ENCODE measurements around the gene KHSRP. TPM values are rescaled to one million over a fixed set of nuclear protein-coding genes. Genes with fewer than 3 reads are reported as not detected.
A peak's percentile ranks its signal among the peaks of the same experiment; 100 is the strongest.

Gene KHSRP
- total RNA-seq, 4 donors from 2014 or later: 91.2 to 162 (median 118) TPM

GRCh38 chr19:6375411-6376010, 49.1 kb downstream of the KHSRP start, which contains the start of gene PSPN:
TSS of gene PSPN (minus strand) at chr19:6375933. CDS start at chr19:6375849, 84 bp downstream.
- TF ChIP-seq, protein P1, sequence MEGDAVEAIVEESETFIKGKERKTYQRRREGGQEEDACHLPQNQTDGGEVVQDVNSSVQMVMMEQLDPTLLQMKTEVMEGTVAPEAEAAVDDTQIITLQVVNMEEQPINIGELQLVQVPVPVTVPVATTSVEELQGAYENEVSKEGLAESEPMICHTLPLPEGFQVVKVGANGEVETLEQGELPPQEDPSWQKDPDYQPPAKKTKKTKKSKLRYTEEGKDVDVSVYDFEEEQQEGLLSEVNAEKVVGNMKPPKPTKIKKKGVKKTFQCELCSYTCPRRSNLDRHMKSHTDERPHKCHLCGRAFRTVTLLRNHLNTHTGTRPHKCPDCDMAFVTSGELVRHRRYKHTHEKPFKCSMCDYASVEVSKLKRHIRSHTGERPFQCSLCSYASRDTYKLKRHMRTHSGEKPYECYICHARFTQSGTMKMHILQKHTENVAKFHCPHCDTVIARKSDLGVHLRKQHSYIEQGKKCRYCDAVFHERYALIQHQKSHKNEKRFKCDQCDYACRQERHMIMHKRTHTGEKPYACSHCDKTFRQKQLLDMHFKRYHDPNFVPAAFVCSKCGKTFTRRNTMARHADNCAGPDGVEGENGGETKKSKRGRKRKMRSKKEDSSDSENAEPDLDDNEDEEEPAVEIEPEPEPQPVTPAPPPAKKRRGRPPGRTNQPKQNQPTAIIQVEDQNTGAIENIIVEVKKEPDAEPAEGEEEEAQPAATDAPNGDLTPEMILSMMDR (IDR thresholded peaks at IDR 0.05): no peak
- TF ChIP-seq POLR2A (IDR thresholded peaks at IDR 0.05): no peak
- no peak for DNase-seq
- H3K36me3 ChIP-seq: peaks cover 0 to 32% (median 0%) of the 10 kb centered on the region in 3 donors
- H3K9me3 ChIP-seq: no peaks in the 10 kb centered on the region
- H3K4me1 ChIP-seq: peaks cover 0 to 15% (median 0%) of the 10 kb centered on the region in 4 donors
- no peak within 1 kb of the TSS for H3K27ac ChIP-seq
- H3K27me3 ChIP-seq: no peaks in the 10 kb centered on the region
- no peak within 1 kb of the TSS for H3K4me3 ChIP-seq

DNA sequence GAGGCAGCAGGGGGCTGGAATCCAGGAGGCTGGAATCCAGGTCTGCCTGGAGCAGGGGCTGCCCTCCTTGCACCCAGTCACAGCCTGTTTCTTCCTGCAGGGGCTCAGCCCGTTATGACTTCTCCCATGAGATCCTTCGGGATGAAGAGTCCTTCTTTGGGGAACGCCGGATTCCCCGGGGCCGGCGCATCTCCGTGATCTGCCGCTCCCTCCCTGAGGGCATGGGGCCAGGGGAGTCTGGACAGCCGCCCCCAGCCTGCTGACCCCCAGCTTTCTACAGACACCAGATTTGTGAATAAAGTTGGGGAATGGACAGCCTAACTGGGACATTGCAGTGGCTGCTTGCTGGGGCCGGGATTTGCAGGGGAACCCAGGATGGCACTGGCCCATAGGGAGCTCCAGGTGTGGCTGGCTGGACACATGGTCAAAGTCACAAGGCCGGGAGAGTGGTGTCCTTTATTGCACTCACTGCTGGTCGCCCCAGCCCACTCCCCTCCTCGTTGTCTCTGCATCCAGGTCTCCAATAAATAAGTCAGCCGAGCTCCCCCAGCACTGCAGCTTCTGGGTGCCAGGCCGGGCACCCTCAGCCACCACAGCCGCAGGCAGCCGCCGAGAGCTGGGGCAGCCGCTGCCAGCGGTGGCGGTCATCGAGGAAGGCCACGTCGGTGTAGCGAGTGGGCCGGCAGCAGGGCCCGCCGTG, 49.8 kb downstream of the KHSRP start:
- H3K27ac ChIP-seq: no peak overlapping the region
- H3K27me3 ChIP-seq: no peaks in the 10 kb centered on the region

DNA sequence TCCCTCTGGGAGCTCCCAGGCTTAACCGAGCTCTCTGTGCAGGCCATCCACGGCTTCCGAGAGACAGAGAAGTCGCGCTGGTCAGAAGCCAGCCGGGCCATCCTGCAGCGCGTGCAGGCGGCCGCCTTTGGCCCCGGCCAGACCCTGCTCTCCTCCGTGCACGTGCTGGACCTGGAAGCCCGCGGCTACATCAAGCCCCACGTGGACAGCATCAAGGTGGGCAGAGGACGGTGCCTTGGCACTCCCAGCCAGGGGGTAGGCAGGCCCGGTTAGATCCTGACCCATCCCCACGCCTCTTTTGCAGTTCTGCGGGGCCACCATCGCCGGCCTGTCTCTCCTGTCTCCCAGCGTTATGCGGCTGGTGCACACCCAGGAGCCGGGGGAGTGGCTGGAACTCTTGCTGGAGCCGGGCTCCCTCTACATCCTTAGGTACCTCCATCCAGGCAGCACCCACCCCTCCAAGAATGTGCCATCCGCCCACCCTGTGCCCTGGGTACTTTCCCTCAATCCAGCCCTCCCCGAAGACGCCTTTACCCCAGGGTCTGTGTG, 50.4 kb downstream of the KHSRP start:
- peak overlapping the region in 3 of 4 donors; percentile 98 to 100 (median 99) for H3K27ac ChIP-seq
- TF ChIP-seq, protein P1 (IDR thresholded peaks at IDR 0.05): no peak
- no peak for TF ChIP-seq POLR2A (IDR thresholded peaks at IDR 0.05)
- H3K9me3 ChIP-seq: no peaks in the 10 kb centered on the region
- peaks cover 0 to 15% (median 0%) of the 10 kb centered on the region in 4 donors for H3K4me1 ChIP-seq
- no peak for DNase-seq
- peaks cover 0 to 21% (median 0%) of the 10 kb centered on the region in 3 donors for H3K36me3 ChIP-seq
- no peaks in the 10 kb centered on the region for H3K27me3 ChIP-seq
- no peak overlapping the region for H3K4me3 ChIP-seq

More for the DNA sequence above, 49.8 kb downstream of the KHSRP start:
- H3K4me1 ChIP-seq: peaks cover 0 to 15% (median 0%) of the 10 kb centered on the region in 4 donors
- TF ChIP-seq POLR2A (IDR thresholded peaks at IDR 0.05): no peak
- TF ChIP-seq, protein P1 (IDR thresholded peaks at IDR 0.05): no peak
- H3K4me3 ChIP-seq: no peak overlapping the region
- H3K9me3 ChIP-seq: no peaks in the 10 kb centered on the region
- DNase-seq: no peak
- peaks cover 0 to 26% (median 0%) of the 10 kb centered on the region in 3 donors for H3K36me3 ChIP-seq

- peak overlapping the region; percentile 96 to 100 (median 98) for H3K27ac ChIP-seq
- peaks cover 0 to 20% (median 0%) of the 10 kb centered on the region in 3 donors for H3K36me3 ChIP-seq
- DNase-seq: no peak
- H3K4me1 ChIP-seq: peaks cover 0 to 15% (median 0%) of the 10 kb centered on the region in 4 donors
- H3K27me3 ChIP-seq: no peaks in the 10 kb centered on the region
- H3K9me3 ChIP-seq: no peaks in the 10 kb centered on the region
- peak overlapping the region; percentile 66 to 98 (median 83) for H3K4me3 ChIP-seq
- no peak for TF ChIP-seq POLR2A (IDR thresholded peaks at IDR 0.05)
- TF ChIP-seq, protein P1 (IDR thresholded peaks at IDR 0.05): no peak
These were observed 50.9 kb downstream of the KHSRP start for GRCh38 chr19:6373813-6374108.

DNA sequence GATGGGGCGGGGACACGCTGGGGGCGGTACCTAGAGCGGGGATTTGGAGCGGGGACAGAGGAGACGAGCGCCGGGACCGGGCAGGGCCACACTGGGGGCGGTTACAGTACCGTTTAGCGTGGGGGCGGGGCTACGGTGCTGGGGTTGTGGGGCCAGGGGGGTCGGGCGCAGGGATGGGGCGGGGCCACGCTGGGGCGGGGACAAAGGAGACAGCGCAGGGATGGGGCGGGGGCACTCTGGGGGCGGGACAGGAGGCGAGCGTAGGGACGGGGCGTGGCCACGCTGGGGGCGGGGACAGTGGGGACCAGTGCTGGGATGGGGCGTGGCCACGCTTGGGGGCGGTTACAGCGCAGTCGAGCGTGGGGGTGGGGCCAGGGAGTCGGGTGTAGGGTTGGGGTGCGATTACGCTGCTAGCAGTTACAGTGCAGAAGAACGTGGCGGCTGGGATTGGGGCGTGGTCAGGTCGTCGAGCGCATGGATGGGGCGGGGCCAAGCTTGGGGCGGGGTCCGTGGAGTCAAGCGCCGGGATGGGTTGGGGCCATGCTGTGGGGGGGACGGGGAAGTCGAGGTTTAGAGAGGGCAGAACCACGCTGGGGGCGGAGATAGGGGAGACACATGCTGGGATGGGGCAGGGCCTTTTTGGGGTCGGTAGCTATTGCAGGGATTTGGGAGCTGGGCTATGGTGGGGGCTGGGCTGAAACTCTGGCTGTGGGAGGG, 51.4 kb downstream of the KHSRP start:
- H3K27me3 ChIP-seq: no peaks in the 10 kb centered on the region
- H3K27ac ChIP-seq: peak overlapping the region; percentile 96 to 100 (median 98)
- no peaks in the 10 kb centered on the region for H3K9me3 ChIP-seq
- H3K4me1 ChIP-seq: peaks cover 0 to 15% (median 0%) of the 10 kb centered on the region in 4 donors
- peak overlapping the region; percentile 66 to 98 (median 83) for H3K4me3 ChIP-seq
- peaks cover 0 to 23% (median 0%) of the 10 kb centered on the region in 3 donors for H3K36me3 ChIP-seq
- DNase-seq: peak; percentile 99 to 100 (median 99)
- TF ChIP-seq POLR2A (IDR thresholded peaks at IDR 0.05): no peak
- TF ChIP-seq, protein P1 (IDR thresholded peaks at IDR 0.05): no peak
